Caco-2 (cell line): ENCODE measurements around the gene EDRF1. TPM values are rescaled to one million over a fixed set of nuclear protein-coding genes. Genes with fewer than 3 reads are reported as not detected.

Experiments
- BruUV-seq: library from RNA; stranded (reverse); fragments of 400-500 nt; replicated peaks from 2 replicates; lab custom pipeline; 2021; lab: Mats Ljungman, UMichigan
- CTCF ChIA-PET: fragments of 300-600 bp; sonication (Branson Sonifier 250); formaldehyde crosslinking; loops from one replicate; lab custom pipeline; 2022; ENCODE audit warnings: antibody characterized with exemption; lab: Charles Lee
- POLR2A ChIA-PET: fragments of 300-600 bp; sonication (Branson Sonifier 250); formaldehyde crosslinking; loops from one replicate; lab custom pipeline; 2022; ENCODE audit warnings: antibody characterized with exemption; lab: Charles Lee
- DNase-seq, 2 experiments: peaks; one replicate each; pipeline versions ENCODE4 v3.0.0 to v3.0.0-alpha.2; 2020 to 2022
- H3K27me3 ChIP-seq: replicated peaks from 2 replicates; pipeline ENCODE4 v1.6.0; 2011; ENCODE audit warnings: low read length; ENCODE audit not compliant: control insufficient read depth, insufficient read depth
- H3K36me3 ChIP-seq: 2 replicates; pipeline ENCODE4 v1.5.1; 2011; ENCODE audit warnings: low read length; ENCODE audit not compliant: control insufficient read depth, insufficient read depth
- H3K4me1 ChIP-seq: fragments of 250-450 bp; sonication (Bioruptor Pico); 2 replicates; pipeline ENCODE4 v1.5.1; 2020; ENCODE audit warnings: mild to moderate bottlenecking
- H3K4me3 ChIP-seq: 2 replicates; pipeline ENCODE4 v1.5.1; 2011; ENCODE audit warnings: low read depth, mild to moderate bottlenecking, control low read depth, low read length
- H3K9me3 ChIP-seq: fragments of 250-450 bp; sonication (Bioruptor Pico); 2 replicates; pipeline ENCODE4 v1.5.1; 2020; ENCODE audit warnings: mild to moderate bottlenecking, moderate library complexity
- H3K27ac Mint-ChIP-seq: one replicate; pipeline ENCODE4 v1.8.0; 2022; ENCODE audit warnings: mixed read lengths; ENCODE audit not compliant: unreplicated experiment
- H3K27me3 Mint-ChIP-seq: one replicate; pipeline ENCODE4 v1.8.0; 2022; ENCODE audit warnings: mixed read lengths; ENCODE audit not compliant: insufficient read depth, unreplicated experiment
- H3K36me3 Mint-ChIP-seq: one replicate; pipeline ENCODE4 v1.8.0; 2022; ENCODE audit warnings: mild to moderate bottlenecking, mixed read lengths; ENCODE audit not compliant: insufficient read depth, unreplicated experiment
- H3K4me1 Mint-ChIP-seq: one replicate; pipeline ENCODE4 v1.8.0; 2022; ENCODE audit warnings: low read depth, mixed read lengths; ENCODE audit not compliant: unreplicated experiment
- H3K4me3 Mint-ChIP-seq: one replicate; pipeline ENCODE4 v1.8.0; 2022; ENCODE audit warnings: mild to moderate bottlenecking, moderate library complexity, mixed read lengths; ENCODE audit not compliant: unreplicated experiment
- H3K9me3 Mint-ChIP-seq: one replicate; pipeline ENCODE4 v1.8.0; 2022; ENCODE audit warnings: mixed read lengths; ENCODE audit not compliant: unreplicated experiment
- CTCF ChIP-seq, 2 experiments: fragments of 200-600 bp in 1 of 2; IDR thresholded peaks; 1 replicate in 1 of 2; 2 replicates in 1 of 2; pipeline versions ENCODE4 v1.5.1 to v1.8.0; 2011 to 2022; ENCODE audit warnings: antibody characterized with exemption in 1 of 2, control low read depth in 1 of 2, inconsistent platforms in 1 of 2, low read depth in 1 of 2, low read length in 1 of 2, mild to moderate bottlenecking in 1 of 2, moderate library complexity in 1 of 2; ENCODE audit not compliant: insufficient read depth in 1 of 2, severe bottlenecking in 1 of 2, unreplicated experiment in 1 of 2
- intact Hi-C: fragments of 100-400 bp; cut with micrococcal nuclease; formaldehyde crosslinking; loops from one replicate; pipeline ENCODE4 v1.10.0; 2022; ENCODE audit not compliant: unreplicated experiment
- total RNA-seq: library from RNA; stranded (reverse); gene quantifications from 2 replicates; pipeline ENCODE4 v1.2.3, GENCODE V29; 2022

The EDRF1 gene
- total RNA-seq, 1 experiment from 2014 or later, result 40.9 TPM

- Mint-ChIP-seq H3K4me1 (no peaks in the 10 kb centered on the region), H3K4me3 (no peak overlapping the region), H3K36me3 (no peaks in the 10 kb centered on the region), H3K27ac (no peak overlapping the region), H3K9me3 (no peaks in the 10 kb centered on the region), H3K27me3 (peaks cover 19% of the 10 kb centered on the region)
- no peak for TF ChIP-seq CTCF (IDR thresholded peaks at IDR 0.05; ENCODE audit: insufficient read depth in 1 of 2, low read depth in 1 of 2, low read length in 1 of 2, severe bottlenecking in 1 of 2, unreplicated experiment in 1 of 2)
- no peak overlapping the region for H3K4me3 ChIP-seq
- no peaks in the 10 kb centered on the region for H3K27me3 ChIP-seq
- ChIA-PET CTCF (no interaction called here), POLR2A (no interaction called here)
- H3K36me3 ChIP-seq, result no peaks in the 10 kb centered on the region
- H3K9me3 ChIP-seq, result no peaks in the 10 kb centered on the region
- peaks cover 3% of the 10 kb centered on the region; the same call in 1 of the 2 replicates for H3K4me1 ChIP-seq
- no TSS peak for BruUV-seq
- no peak for DNase-seq
- intact Hi-C loops, result no loop called here
Measured at GRCh38 chr10:125691160-125691981, 28.1 kb upstream of the EDRF1 start.

- POLR2A ChIA-PET, result no interaction called here
- CTCF ChIA-PET, result no interaction called here
- TF ChIP-seq CTCF (IDR thresholded peaks at IDR 0.05; ENCODE audit: insufficient read depth in 1 of 2, low read depth in 1 of 2, low read length in 1 of 2, severe bottlenecking in 1 of 2, unreplicated experiment in 1 of 2), result no peak
- Histone ChIP-seq H3K4me3 (no peak overlapping the region), H3K9me3 (no peaks in the 10 kb centered on the region), H3K4me1 (peaks cover 3% of the 10 kb centered on the region; the same call in 1 of the 2 replicates), H3K36me3 (no peaks in the 10 kb centered on the region), H3K27me3 (no peaks in the 10 kb centered on the region)
- no peak for DNase-seq
- intact Hi-C loops, result no loop called here
- no peak overlapping the region for H3K27ac Mint-ChIP-seq
- no peaks in the 10 kb centered on the region for H3K4me1 Mint-ChIP-seq
- no peaks in the 10 kb centered on the region for H3K36me3 Mint-ChIP-seq
- no TSS peak for BruUV-seq
- H3K4me3 Mint-ChIP-seq, result no peak overlapping the region
- peaks cover 21% of the 10 kb centered on the region for H3K27me3 Mint-ChIP-seq
- H3K9me3 Mint-ChIP-seq, result no peaks in the 10 kb centered on the region
Measured at GRCh38 chr10:125692196-125692595, 27.3 kb upstream of the EDRF1 start.

- no peak overlapping the region for H3K27ac Mint-ChIP-seq
- no peak for DNase-seq
- H3K4me3 Mint-ChIP-seq, result no peak overlapping the region
- no peaks in the 10 kb centered on the region for H3K4me1 Mint-ChIP-seq
- CTCF ChIA-PET, result no interaction called here
- intact Hi-C loops, result no loop called here
- Histone ChIP-seq H3K27me3 (no peaks in the 10 kb centered on the region), H3K9me3 (no peaks in the 10 kb centered on the region), H3K36me3 (no peaks in the 10 kb centered on the region), H3K4me1 (peaks cover 3% of the 10 kb centered on the region; the same call in 1 of the 2 replicates), H3K4me3 (no peak overlapping the region)
- no peaks in the 10 kb centered on the region for H3K9me3 Mint-ChIP-seq
- H3K36me3 Mint-ChIP-seq, result no peaks in the 10 kb centered on the region
- BruUV-seq, result no TSS peak
- POLR2A ChIA-PET, result no interaction called here
- no peak for TF ChIP-seq CTCF (IDR thresholded peaks at IDR 0.05; ENCODE audit: insufficient read depth in 1 of 2, low read depth in 1 of 2, low read length in 1 of 2, severe bottlenecking in 1 of 2, unreplicated experiment in 1 of 2)
- H3K27me3 Mint-ChIP-seq, result peaks cover 26% of the 10 kb centered on the region
Measured at GRCh38 chr10:125692601-125693523, 26.6 kb upstream of the EDRF1 start.
